ENCODE results near the gene MYBPC2.
A peak's percentile ranks its signal among the peaks of the same experiment; 100 is the strongest.

Gene MYBPC2

DNA sequence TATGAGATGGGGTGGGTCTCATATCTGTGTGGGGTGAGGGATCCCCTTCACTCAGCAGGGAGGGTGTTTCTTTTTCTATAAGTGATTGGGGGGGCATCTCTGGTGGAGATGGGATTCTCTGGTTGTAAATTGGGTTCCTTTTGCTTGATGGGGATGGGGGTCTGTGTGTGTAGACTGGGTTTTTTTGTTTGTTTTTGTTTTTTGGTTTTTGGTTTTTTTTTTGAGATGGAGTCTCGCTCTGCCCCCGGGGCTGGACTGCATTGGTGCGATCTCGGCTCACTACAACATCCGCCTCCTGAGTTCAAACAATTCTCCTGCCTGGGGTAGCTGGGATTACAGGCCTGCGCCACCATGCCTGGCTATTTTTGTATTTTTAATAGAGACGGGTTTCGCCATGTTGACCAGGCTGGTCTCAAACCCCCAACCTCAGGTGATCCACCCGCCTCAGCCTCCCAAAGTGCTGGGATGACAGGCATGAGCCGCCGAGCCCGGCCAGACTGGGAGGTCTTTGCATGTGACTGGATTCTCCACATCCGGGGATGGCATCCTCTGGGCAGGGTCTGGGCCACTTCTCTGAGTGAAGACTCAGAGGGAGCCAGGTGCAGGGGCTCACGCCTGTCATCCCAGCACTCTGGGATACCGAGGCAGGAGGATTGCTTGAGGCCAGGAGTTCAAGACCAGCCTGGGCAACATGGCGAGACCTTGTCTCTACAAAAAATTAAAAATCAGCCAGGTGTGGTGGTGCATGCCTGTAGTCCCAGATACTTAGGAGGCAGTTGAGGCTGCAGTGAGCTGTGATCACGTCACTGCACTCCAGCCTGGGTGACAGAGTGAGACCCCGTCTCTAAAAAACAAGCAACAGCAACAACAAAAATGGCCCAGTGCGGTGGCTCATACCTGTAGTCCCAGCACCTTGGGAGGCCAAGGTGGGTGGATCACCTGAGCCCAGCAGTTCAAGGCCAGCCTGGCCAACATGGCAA is 799 bp downstream of the MYBPC2 start:
- TF ChIP-seq POLR2AphosphoS5 (IDR thresholded peaks at IDR 0.05; ENCODE audit: low read depth, low read length) (no peak), SIN3A (IDR thresholded peaks at IDR 0.05; ENCODE audit: borderline replicate concordance, insufficient read depth, low read length) (no peak), FOXP2 (optimal IDR thresholded peaks at IDR 0.05; ENCODE audit: borderline replicate concordance, extremely low read depth, extremely low read length, insufficient read depth) (no peak), TAF1 (IDR thresholded peaks at IDR 0.05; ENCODE audit: borderline replicate concordance, insufficient read depth, low read length) (no peak)
- TF ChIP-seq, protein P1, sequence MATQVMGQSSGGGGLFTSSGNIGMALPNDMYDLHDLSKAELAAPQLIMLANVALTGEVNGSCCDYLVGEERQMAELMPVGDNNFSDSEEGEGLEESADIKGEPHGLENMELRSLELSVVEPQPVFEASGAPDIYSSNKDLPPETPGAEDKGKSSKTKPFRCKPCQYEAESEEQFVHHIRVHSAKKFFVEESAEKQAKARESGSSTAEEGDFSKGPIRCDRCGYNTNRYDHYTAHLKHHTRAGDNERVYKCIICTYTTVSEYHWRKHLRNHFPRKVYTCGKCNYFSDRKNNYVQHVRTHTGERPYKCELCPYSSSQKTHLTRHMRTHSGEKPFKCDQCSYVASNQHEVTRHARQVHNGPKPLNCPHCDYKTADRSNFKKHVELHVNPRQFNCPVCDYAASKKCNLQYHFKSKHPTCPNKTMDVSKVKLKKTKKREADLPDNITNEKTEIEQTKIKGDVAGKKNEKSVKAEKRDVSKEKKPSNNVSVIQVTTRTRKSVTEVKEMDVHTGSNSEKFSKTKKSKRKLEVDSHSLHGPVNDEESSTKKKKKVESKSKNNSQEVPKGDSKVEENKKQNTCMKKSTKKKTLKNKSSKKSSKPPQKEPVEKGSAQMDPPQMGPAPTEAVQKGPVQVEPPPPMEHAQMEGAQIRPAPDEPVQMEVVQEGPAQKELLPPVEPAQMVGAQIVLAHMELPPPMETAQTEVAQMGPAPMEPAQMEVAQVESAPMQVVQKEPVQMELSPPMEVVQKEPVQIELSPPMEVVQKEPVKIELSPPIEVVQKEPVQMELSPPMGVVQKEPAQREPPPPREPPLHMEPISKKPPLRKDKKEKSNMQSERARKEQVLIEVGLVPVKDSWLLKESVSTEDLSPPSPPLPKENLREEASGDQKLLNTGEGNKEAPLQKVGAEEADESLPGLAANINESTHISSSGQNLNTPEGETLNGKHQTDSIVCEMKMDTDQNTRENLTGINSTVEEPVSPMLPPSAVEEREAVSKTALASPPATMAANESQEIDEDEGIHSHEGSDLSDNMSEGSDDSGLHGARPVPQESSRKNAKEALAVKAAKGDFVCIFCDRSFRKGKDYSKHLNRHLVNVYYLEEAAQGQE (IDR thresholded peaks at IDR 0.05; ENCODE audit: insufficient read depth in 1 of 2, low read depth in 2 of 2, low read length in 2 of 2), result no peak

DNA sequence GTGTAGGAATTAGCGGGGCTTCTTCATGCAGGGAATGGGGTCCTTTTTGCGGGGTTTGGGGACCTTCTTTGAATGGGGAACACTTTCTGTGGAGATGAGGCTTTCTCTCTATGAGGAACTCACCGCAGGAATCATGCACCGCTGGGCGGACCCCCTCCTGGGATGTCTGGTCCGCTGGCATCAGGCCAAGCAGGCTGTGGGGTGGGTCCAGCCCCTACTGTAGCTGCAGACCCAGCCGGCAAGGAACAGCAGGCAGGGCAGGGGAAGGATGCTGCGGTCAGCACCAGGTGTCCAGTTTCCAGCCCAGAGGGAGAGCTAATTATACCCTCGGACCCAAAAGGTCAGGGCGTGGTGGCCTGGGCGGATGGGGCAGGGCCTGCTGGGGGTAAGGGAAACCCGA is 1.8 kb downstream of the MYBPC2 start:
- TF ChIP-seq SIN3A (IDR thresholded peaks at IDR 0.05; ENCODE audit: borderline replicate concordance, insufficient read depth, low read length) (no peak), POLR2AphosphoS5 (IDR thresholded peaks at IDR 0.05; ENCODE audit: low read depth, low read length) (no peak), FOXP2 (optimal IDR thresholded peaks at IDR 0.05; ENCODE audit: borderline replicate concordance, extremely low read depth, extremely low read length, insufficient read depth) (peak; percentile 21), TAF1 (IDR thresholded peaks at IDR 0.05; ENCODE audit: borderline replicate concordance, insufficient read depth, low read length) (no peak)
- TF ChIP-seq, protein P1 (IDR thresholded peaks at IDR 0.05; ENCODE audit: insufficient read depth in 1 of 2, low read depth in 2 of 2, low read length in 2 of 2), result no peak

DNA sequence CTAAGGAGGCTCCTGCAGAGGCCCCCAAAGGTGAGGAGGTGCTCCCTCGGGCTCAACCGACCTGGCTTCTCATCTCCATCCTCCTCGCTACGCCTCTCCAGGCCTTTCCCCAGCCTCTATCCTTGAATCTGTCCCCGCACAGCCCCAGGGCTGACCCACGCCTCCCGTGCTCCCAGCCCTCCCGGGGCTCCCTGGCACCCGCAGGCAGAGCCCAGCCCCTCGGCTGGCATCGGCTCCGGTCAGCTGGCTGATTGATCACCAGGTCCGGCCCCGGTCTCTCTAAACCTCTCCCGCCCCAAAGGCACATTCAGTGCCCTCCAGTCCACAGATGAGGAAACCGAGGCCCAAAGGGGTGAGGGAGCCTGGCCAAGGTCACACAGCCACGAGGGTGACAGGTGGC is 2.5 kb downstream of the MYBPC2 start:
- TF ChIP-seq, protein P1 (IDR thresholded peaks at IDR 0.05; ENCODE audit: insufficient read depth in 1 of 2, low read depth in 2 of 2, low read length in 2 of 2), result no peak
- TF ChIP-seq SIN3A (IDR thresholded peaks at IDR 0.05; ENCODE audit: borderline replicate concordance, insufficient read depth, low read length) (no peak), POLR2AphosphoS5 (IDR thresholded peaks at IDR 0.05; ENCODE audit: low read depth, low read length) (no peak), TAF1 (IDR thresholded peaks at IDR 0.05; ENCODE audit: borderline replicate concordance, insufficient read depth, low read length) (no peak), FOXP2 (optimal IDR thresholded peaks at IDR 0.05; ENCODE audit: borderline replicate concordance, extremely low read depth, extremely low read length, insufficient read depth) (no peak)

DNA sequence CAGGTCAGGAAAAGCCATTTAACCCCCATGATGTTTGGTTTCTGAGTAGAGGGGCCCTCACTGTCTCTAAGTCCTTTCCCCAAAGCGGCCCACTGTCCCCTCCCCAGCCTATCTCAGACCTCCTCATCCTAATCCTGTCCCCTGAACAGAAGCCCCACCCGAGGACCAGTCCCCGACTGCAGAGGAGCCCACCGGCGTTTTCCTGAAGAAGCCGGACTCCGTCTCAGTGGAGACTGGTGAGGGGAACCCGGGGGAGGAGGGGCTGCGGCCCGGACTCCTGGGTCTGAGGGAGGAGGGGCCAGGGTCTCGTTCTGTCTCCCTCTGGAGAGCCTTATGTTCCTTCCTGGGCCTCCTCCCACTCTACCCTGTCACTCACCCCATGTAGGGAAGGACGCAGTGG is 2.9 kb downstream of the MYBPC2 start:
- TF ChIP-seq SIN3A (IDR thresholded peaks at IDR 0.05; ENCODE audit: borderline replicate concordance, insufficient read depth, low read length), result no peak

DNA sequence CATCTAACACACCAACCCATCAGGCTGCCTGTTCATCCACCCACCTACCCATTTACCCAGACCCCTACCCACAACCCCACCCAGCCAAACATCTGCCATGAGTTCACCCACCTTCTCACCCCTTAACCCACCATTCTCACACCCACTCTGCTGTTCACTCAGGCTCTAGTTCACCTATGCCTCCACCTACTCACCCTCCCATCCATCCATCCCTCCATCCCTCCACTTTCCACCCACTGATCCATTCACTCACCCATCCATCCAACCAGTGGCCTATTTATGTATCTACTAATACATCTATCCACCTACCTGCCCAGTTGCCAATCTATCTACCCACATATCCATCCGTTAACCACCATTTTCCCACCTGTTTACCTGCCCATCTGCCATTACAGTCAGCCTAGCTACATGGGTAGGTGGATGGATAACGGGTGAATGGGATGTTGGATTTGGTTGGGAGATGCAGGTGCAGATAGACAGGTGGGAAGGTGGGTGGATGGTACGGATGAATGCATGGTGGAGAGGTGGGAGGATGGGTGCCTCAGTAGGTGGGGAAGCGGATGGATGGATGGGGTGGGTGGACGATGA is 5.3 kb downstream of the MYBPC2 start:
- TF ChIP-seq TAF1 (IDR thresholded peaks at IDR 0.05; ENCODE audit: borderline replicate concordance, insufficient read depth, low read length) (no peak), SIN3A (IDR thresholded peaks at IDR 0.05; ENCODE audit: borderline replicate concordance, insufficient read depth, low read length) (no peak)

DNA sequence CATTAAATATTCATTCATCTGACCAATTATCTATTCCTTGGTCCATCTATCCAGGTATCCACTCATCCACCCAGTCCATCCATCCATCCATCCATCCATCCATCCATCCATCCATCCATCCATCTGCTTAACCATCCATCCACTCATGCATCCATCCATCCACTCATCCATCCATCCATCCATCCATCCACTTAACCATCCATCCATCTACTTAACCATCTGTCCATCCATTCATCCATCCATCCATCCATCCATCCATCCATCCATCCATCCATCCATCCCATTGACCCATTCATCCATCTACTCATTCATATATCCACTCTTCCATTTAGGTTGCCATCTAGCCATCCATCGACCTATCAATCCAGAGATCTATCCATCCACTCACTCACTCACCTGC is 11.4 kb downstream of the MYBPC2 start:
- TF ChIP-seq TAF1 (IDR thresholded peaks at IDR 0.05; ENCODE audit: borderline replicate concordance, insufficient read depth, low read length), result no peak
- TF ChIP-seq POLR2AphosphoS5 (IDR thresholded peaks at IDR 0.05; ENCODE audit: low read depth, low read length), result no peak
- no peak for TF ChIP-seq SIN3A (IDR thresholded peaks at IDR 0.05; ENCODE audit: borderline replicate concordance, insufficient read depth, low read length)
- TF ChIP-seq FOXP2 (optimal IDR thresholded peaks at IDR 0.05; ENCODE audit: borderline replicate concordance, extremely low read depth, extremely low read length, insufficient read depth), result no peak
- TF ChIP-seq, protein P1 (IDR thresholded peaks at IDR 0.05; ENCODE audit: insufficient read depth in 1 of 2, low read depth in 2 of 2, low read length in 2 of 2), result no peak
